ENCODE results near the gene MARK2.
A peak's percentile ranks its signal among the peaks of the same experiment; 100 is the strongest.

MARK2 gene

GRCh38 chr11:63937713-63938478 is 99.0 kb downstream of the MARK2 start:
- peak; percentile 73 for DNase-seq

GRCh38 chr11:63938479-63939396 is 99.8 kb downstream of the MARK2 start, which contains the start of gene NAA40:
Gene NAA40 (plus strand): TSS chr11:63939002. CDS start chr11:63939097, 95 bp downstream.
- peak; percentile 95 for DNase-seq

GRCh38 chr11:63939397-63939891 is 100.5 kb downstream of the MARK2 start:
- DNase-seq: no peak

GRCh38 chr11:63940786-63941185 is 101.9 kb downstream of the MARK2 start:
- no peak for DNase-seq

- no peak for DNase-seq
These were observed 103.0 kb downstream of the MARK2 start for GRCh38 chr11:63941901-63942300.

GRCh38 chr11:63942803-63943202 is 103.9 kb downstream of the MARK2 start:
- no peak for DNase-seq

- no peak for DNase-seq
These were observed 106.1 kb downstream of the MARK2 start for GRCh38 chr11:63944987-63945386.

- peak; percentile 28 for DNase-seq
These were observed 106.7 kb downstream of the MARK2 start for GRCh38 chr11:63945477-63946163.

- no peak for DNase-seq
These were observed 113.0 kb downstream of the MARK2 start for GRCh38 chr11:63951779-63952536.

GRCh38 chr11:63952570-63952969 is 113.7 kb downstream of the MARK2 start:
- DNase-seq: no peak

GRCh38 chr11:63958008-63958407 is 119.1 kb downstream of the MARK2 start:
- no peak for DNase-seq
